Upper lobe of left lung (tissue), 6 donors: ENCODE data around the gene AHSG. TPM values are rescaled to one million over a fixed set of nuclear protein-coding genes. Genes with fewer than 3 reads are reported as not detected.
A peak's percentile ranks its signal among the peaks of the same experiment; 100 is the strongest.

Experiments
- ATAC-seq, 2 donors: fragments of 200-7000 bp; cut with Tn5 transposase; one replicate each; pipeline ENCODE4 v1.9.1; 2022; ENCODE audit warnings: mild to moderate bottlenecking in 2 of 2, moderate library complexity in 2 of 2; ENCODE audit not compliant: low FRiP score in 2 of 2
- DNase-seq, 2 donors: peaks; one replicate each; pipeline ENCODE4 v3.0.0-alpha.2; 2019 to 2020
- H3K27ac ChIP-seq, 4 donors: fragments of 200-600 bp; sonication (generic); one replicate each; pipeline ENCODE4 v1.5.1; 2016 to 2019
- H3K27me3 ChIP-seq, 4 donors: fragments of 200-600 bp; sonication (generic); one replicate each; pipeline ENCODE4 v1.5.1; 2017 to 2019
- H3K36me3 ChIP-seq, 4 donors: fragments of 200-600 bp; sonication (generic); one replicate each; pipeline ENCODE4 v1.5.1; 2016 to 2019
- H3K4me1 ChIP-seq, 4 donors: fragments of 200-600 bp; sonication (generic); one replicate each; pipeline ENCODE4 v1.5.1; 2018 to 2019
- H3K4me3 ChIP-seq, 4 donors: fragments of 200-600 bp; sonication (generic); one replicate each; pipeline ENCODE4 v1.5.1; 2017 to 2019; ENCODE audit warnings: mild to moderate bottlenecking in 2 of 4, moderate library complexity in 1 of 4
- H3K9me3 ChIP-seq, 4 donors: fragments of 200-600 bp; sonication (generic); one replicate each; pipeline ENCODE4 v1.5.1; 2018 to 2019
- CTCF ChIP-seq, 6 experiments: fragments of 450-650 bp in 4 of 6; fragments of 200-600 bp in 2 of 6; sonication (generic) in 2 of 6; IDR thresholded peaks; one replicate each; pipeline ENCODE4 v1.5.1; 2016 to 2019; ENCODE audit warnings: antibody characterized with exemption in 6 of 6
- EP300 ChIP-seq, 4 donors: sonication (generic); formaldehyde crosslinking; IDR thresholded peaks; one replicate each; pipeline ENCODE4 v1.5.1; 2017; ENCODE audit warnings: antibody characterized with exemption in 4 of 4, control low read depth in 2 of 4
- POLR2A ChIP-seq, 4 donors: fragments of 450-650 bp; IDR thresholded peaks; one replicate each; pipeline ENCODE4 v1.5.1; 2016 to 2017; ENCODE audit warnings: antibody characterized with exemption in 4 of 4, mild to moderate bottlenecking in 2 of 4
- POLR2AphosphoS5 ChIP-seq, 2 donors: sonication (generic); formaldehyde crosslinking; IDR thresholded peaks; one replicate each; pipeline ENCODE4 v1.5.1; 2017; ENCODE audit warnings: antibody characterized with exemption in 2 of 2
- WGBS, 2 donors: methylation state at CpG; one replicate each; pipeline ENCODE4 v1.1.5; 2017 to 2018; 5-methylcytosine and 5-hydroxymethylcytosine counted together
- total RNA-seq, 6 donors: library from RNA; depleted of rRNA in 4 of 6; stranded (reverse); fragments of >200 nt in 4 of 6; gene quantifications; one replicate each; pipeline versions ENCODE4 v1.1.0 to v1.2.1, GENCODE V29; 2016 to 2021
- donor health status: DM: no; HTN: no; CAD: no; lungs with moderate emphysema.
- donor health status: DM: no; HTN: yes; CAD: no; lungs with severe emphysema.

AHSG gene
- total RNA-seq, 6 donors from 2014 or later: 1.1 to 1.5 TPM; not detected in 4

- DNase-seq: no peak
Measured at GRCh38 chr3:186626254-186626847, 13.5 kb downstream of the AHSG start.

GRCh38 chr3:186627852-186628414 lies 15.1 kb downstream of the AHSG start:
- no peak for TF ChIP-seq CTCF (IDR thresholded peaks at IDR 0.05)
- TF ChIP-seq EP300 (IDR thresholded peaks at IDR 0.05): no peak
- TF ChIP-seq POLR2A (IDR thresholded peaks at IDR 0.05): no peak
- no peak for TF ChIP-seq POLR2AphosphoS5 (IDR thresholded peaks at IDR 0.05)
- H3K27me3 ChIP-seq: no peaks in the 10 kb centered on the region
- no peak overlapping the region for H3K4me3 ChIP-seq
- no peak for DNase-seq
- H3K27ac ChIP-seq: no peak overlapping the region
- H3K9me3 ChIP-seq: no peaks in the 10 kb centered on the region
- no peak for ATAC-seq
- H3K4me1 ChIP-seq: no peaks in the 10 kb centered on the region
- WGBS, 2 donors: 93 to 94% methylated on average over 7 of the region's 7 CpGs
- no peaks in the 10 kb centered on the region for H3K36me3 ChIP-seq

More at GRCh38 chr3:186626254-186626847, 13.5 kb downstream of the AHSG start:
- Histone ChIP-seq H3K27me3 (no peaks in the 10 kb centered on the region), H3K4me3 (no peak overlapping the region), H3K36me3 (no peaks in the 10 kb centered on the region), H3K4me1 (no peaks in the 10 kb centered on the region), H3K9me3 (no peaks in the 10 kb centered on the region), H3K27ac (no peak overlapping the region)
- WGBS, 2 donors: 69 to 74% methylated on average over 7 of the region's 7 CpGs
- peak in 1 of 2 donors; percentile 34 for ATAC-seq
- no peak for TF ChIP-seq EP300 (IDR thresholded peaks at IDR 0.05)
- no peak for TF ChIP-seq POLR2A (IDR thresholded peaks at IDR 0.05)
- TF ChIP-seq POLR2AphosphoS5 (IDR thresholded peaks at IDR 0.05): no peak
- TF ChIP-seq CTCF (IDR thresholded peaks at IDR 0.05): no peak

GRCh38 chr3:186628756-186629155 lies 15.9 kb downstream of the AHSG start:
- Histone ChIP-seq H3K36me3 (no peaks in the 10 kb centered on the region), H3K9me3 (no peaks in the 10 kb centered on the region), H3K27ac (no peak overlapping the region), H3K4me1 (no peaks in the 10 kb centered on the region), H3K27me3 (no peaks in the 10 kb centered on the region), H3K4me3 (no peak overlapping the region)
- ATAC-seq: no peak
- TF ChIP-seq CTCF (IDR thresholded peaks at IDR 0.05) (no peak), POLR2AphosphoS5 (IDR thresholded peaks at IDR 0.05) (no peak), POLR2A (IDR thresholded peaks at IDR 0.05) (no peak), EP300 (IDR thresholded peaks at IDR 0.05) (no peak)
- 82 to 90% methylated on average over 7 of the region's 7 CpGs for WGBS, 2 donors
- DNase-seq: no peak

GRCh38 chr3:186630950-186631641 lies 18.2 kb downstream of the AHSG start:
- Histone ChIP-seq H3K9me3 (no peaks in the 10 kb centered on the region), H3K4me3 (no peak overlapping the region), H3K27ac (no peak overlapping the region), H3K27me3 (no peaks in the 10 kb centered on the region), H3K4me1 (no peaks in the 10 kb centered on the region), H3K36me3 (no peaks in the 10 kb centered on the region)
- DNase-seq (no peak), ATAC-seq (no peak)
- TF ChIP-seq POLR2A (IDR thresholded peaks at IDR 0.05) (no peak), POLR2AphosphoS5 (IDR thresholded peaks at IDR 0.05) (no peak), CTCF (IDR thresholded peaks at IDR 0.05) (no peak)
- 71 to 86% methylated on average over 6 of the region's 6 CpGs for WGBS, 2 donors
